MM.1S (cell line): ENCODE measurements around the gene HELZ2.
"Not testable (repeated sequence)": the region's sequence is repeated elsewhere in the genome, so short reads cannot be mapped to it uniquely, and the experiment has no call there.

ENCODE experiments used
- DNase-seq: peaks from one replicate; pipeline ENCODE4 v3.0.0-alpha.2; 2015
- H2AFZ ChIP-seq: fragments of 300-600 bp; sonication (generic); 2 replicates; pipeline ENCODE4 v1.6.0; 2016; ENCODE audit warnings: antibody characterized with exemption, low read length
- H3F3A ChIP-seq: fragments of 300-600 bp; sonication (generic); 2 replicates; pipeline ENCODE4 v1.6.1; 2016; ENCODE audit warnings: mild to moderate bottlenecking, antibody characterized with exemption, low read length, moderate library complexity, mixed read lengths; ENCODE audit not compliant: insufficient read depth
- H3K27ac ChIP-seq: fragments of 300-600 bp; sonication (generic); 2 replicates; pipeline ENCODE4 v1.5.1; 2016; ENCODE audit warnings: mild to moderate bottlenecking, low read length
- H3K27me3 ChIP-seq: fragments of 300-600 bp; sonication (generic); replicated peaks from 2 replicates; pipeline ENCODE4 v1.6.0; 2016; ENCODE audit warnings: low read length; ENCODE audit not compliant: insufficient read depth
- H3K36me3 ChIP-seq: fragments of 300-600 bp; sonication (generic); replicated peaks from 2 replicates; pipeline ENCODE4 v1.6.1; 2016; ENCODE audit warnings: mild to moderate bottlenecking, low read length, mixed read lengths; ENCODE audit not compliant: insufficient read depth
- H3K4me1 ChIP-seq: fragments of 300-600 bp; sonication (generic); 2 replicates; pipeline ENCODE4 v1.6.1; 2016; ENCODE audit warnings: low read length, mixed read lengths
- H3K4me2 ChIP-seq: fragments of 300-600 bp; sonication (generic); 2 replicates; pipeline ENCODE4 v1.6.0; 2016; ENCODE audit warnings: low read depth, low read length
- H3K4me3 ChIP-seq: fragments of 300-600 bp; sonication (generic); 2 replicates; pipeline ENCODE4 v1.5.1; 2016; ENCODE audit warnings: low read length, mixed read lengths
- H3K79me2 ChIP-seq: fragments of 300-600 bp; sonication (generic); 2 replicates; pipeline ENCODE4 v1.6.1; 2016; ENCODE audit warnings: mixed run types, low read length, mixed read lengths
- H3K9ac ChIP-seq: fragments of 300-600 bp; sonication (generic); 2 replicates; pipeline ENCODE4 v1.6.1; 2016; ENCODE audit warnings: low read length, mixed read lengths
- H3K9me2 ChIP-seq: fragments of 300-600 bp; sonication (generic); replicated peaks from 2 replicates; pipeline ENCODE4 v1.6.1; 2016; ENCODE audit warnings: mild to moderate bottlenecking, low read length, mixed read lengths; ENCODE audit not compliant: insufficient read depth
- H3K9me3 ChIP-seq: fragments of 300-600 bp; sonication (generic); replicated peaks from 2 replicates; pipeline ENCODE4 v1.6.1; 2016; ENCODE audit warnings: mild to moderate bottlenecking, low read length, mixed read lengths; ENCODE audit not compliant: insufficient read depth
- H4K20me1 ChIP-seq: fragments of 300-600 bp; sonication (generic); 2 replicates; pipeline ENCODE4 v1.6.1; 2016; ENCODE audit warnings: mild to moderate bottlenecking, low read length, moderate library complexity, mixed read lengths; ENCODE audit not compliant: insufficient read depth
- CTCF ChIP-seq: fragments of 300-600 bp; sonication (generic); IDR thresholded peaks from 2 replicates; pipeline ENCODE4 v1.5.1; 2016; ENCODE audit warnings: antibody characterized with exemption, low read length, mixed read lengths
- EZH2 ChIP-seq: fragments of 300-600 bp; sonication (generic); optimal IDR thresholded peaks from 2 replicates; pipeline ENCODE3; 2017; ENCODE audit warnings: low read depth, mild to moderate bottlenecking, antibody characterized with exemption, low read length, mixed read lengths
- EZH2phosphoT487 ChIP-seq: fragments of 300-600 bp; sonication (generic); IDR thresholded peaks from 2 replicates; pipeline ENCODE4 v1.6.1; 2018; ENCODE audit warnings: antibody characterized with exemption, low read length

Gene HELZ2

GRCh38 chr20:63618291-63618980 lies 44.4 kb upstream of the HELZ2 start:
- no peak overlapping the region for H3K4me3 ChIP-seq
- peaks cover 62% of the 10 kb centered on the region for H3K79me2 ChIP-seq
- no peaks in the 10 kb centered on the region for H3K4me1 ChIP-seq
- TF ChIP-seq EZH2phosphoT487 (no peak), EZH2 (no peak), CTCF (no peak)
- no peaks in the 10 kb centered on the region for H3K27me3 ChIP-seq
- DNase-seq: no peak
- no peak overlapping the region for H3K27ac ChIP-seq
- H4K20me1 ChIP-seq: peaks cover 4% of the 10 kb centered on the region; the same call in 1 of the 2 replicates
- no peaks in the 10 kb centered on the region for H3K9me2 ChIP-seq
- no peak overlapping the region for H2AFZ ChIP-seq
- no peak overlapping the region for H3K9ac ChIP-seq
- H3K36me3 ChIP-seq: no peaks in the 10 kb centered on the region
- H3K4me2 ChIP-seq: no peak overlapping the region
- H3K9me3 ChIP-seq: no peaks in the 10 kb centered on the region
- H3F3A ChIP-seq: no peaks in the 10 kb centered on the region

- DNase-seq: no peak
- peaks cover 4% of the 10 kb centered on the region; the same call in 1 of the 2 replicates for H4K20me1 ChIP-seq
Measured at GRCh38 chr20:63617876-63618265, 43.8 kb upstream of the HELZ2 start.

GRCh38 chr20:63617092-63617875 lies 43.2 kb upstream of the HELZ2 start:
- Histone ChIP-seq H3K9me2 (no peaks in the 10 kb centered on the region), H4K20me1 (peaks cover 1% of the 10 kb centered on the region; the same call in 1 of the 2 replicates), H3K36me3 (no peaks in the 10 kb centered on the region), H3K27ac (no peak overlapping the region), H3K4me2 (no peak overlapping the region), H3K79me2 (peaks cover 61% of the 10 kb centered on the region), H3F3A (no peaks in the 10 kb centered on the region), H3K4me1 (no peaks in the 10 kb centered on the region), H2AFZ (no peak overlapping the region), H3K9ac (no peak overlapping the region), H3K9me3 (no peaks in the 10 kb centered on the region), H3K4me3 (no peak overlapping the region), H3K27me3 (no peaks in the 10 kb centered on the region)
- no peak for DNase-seq
- TF ChIP-seq EZH2 (no peak), EZH2phosphoT487 (no peak), CTCF (no peak)

More at GRCh38 chr20:63617876-63618265, 43.8 kb upstream of the HELZ2 start:
- no peak overlapping the region for H3K9ac ChIP-seq
- no peaks in the 10 kb centered on the region for H3K36me3 ChIP-seq
- peaks cover 61% of the 10 kb centered on the region for H3K79me2 ChIP-seq
- H3K27me3 ChIP-seq: no peaks in the 10 kb centered on the region
- H3K4me3 ChIP-seq: no peak overlapping the region
- H2AFZ ChIP-seq: no peak overlapping the region
- H3K4me1 ChIP-seq: no peaks in the 10 kb centered on the region
- H3K9me2 ChIP-seq: no peaks in the 10 kb centered on the region
- H3F3A ChIP-seq: no peaks in the 10 kb centered on the region
- no peaks in the 10 kb centered on the region for H3K9me3 ChIP-seq
- H3K4me2 ChIP-seq: no peak overlapping the region
- TF ChIP-seq EZH2 (no peak), EZH2phosphoT487 (no peak), CTCF (no peak)
- no peak overlapping the region for H3K27ac ChIP-seq

GRCh38 chr20:63613863-63614594 lies 40.0 kb upstream of the HELZ2 start:
- not testable (repeated sequence) for H3K9me3 ChIP-seq, H2AFZ ChIP-seq

More at GRCh38 chr20:63613863-63614594, 40.0 kb upstream of the HELZ2 start:
- not testable (repeated sequence) for DNase-seq, H3K27me3 ChIP-seq, H3K27ac ChIP-seq, H3K36me3 ChIP-seq, H3K9ac ChIP-seq, H3F3A ChIP-seq, H4K20me1 ChIP-seq, H3K4me3 ChIP-seq, H3K4me2 ChIP-seq, H3K4me1 ChIP-seq, H3K9me2 ChIP-seq
- peaks cover 47% of the 10 kb centered on the region for H3K79me2 ChIP-seq
